ENCODE results near the gene STKLD1.

Gene STKLD1

DNA sequence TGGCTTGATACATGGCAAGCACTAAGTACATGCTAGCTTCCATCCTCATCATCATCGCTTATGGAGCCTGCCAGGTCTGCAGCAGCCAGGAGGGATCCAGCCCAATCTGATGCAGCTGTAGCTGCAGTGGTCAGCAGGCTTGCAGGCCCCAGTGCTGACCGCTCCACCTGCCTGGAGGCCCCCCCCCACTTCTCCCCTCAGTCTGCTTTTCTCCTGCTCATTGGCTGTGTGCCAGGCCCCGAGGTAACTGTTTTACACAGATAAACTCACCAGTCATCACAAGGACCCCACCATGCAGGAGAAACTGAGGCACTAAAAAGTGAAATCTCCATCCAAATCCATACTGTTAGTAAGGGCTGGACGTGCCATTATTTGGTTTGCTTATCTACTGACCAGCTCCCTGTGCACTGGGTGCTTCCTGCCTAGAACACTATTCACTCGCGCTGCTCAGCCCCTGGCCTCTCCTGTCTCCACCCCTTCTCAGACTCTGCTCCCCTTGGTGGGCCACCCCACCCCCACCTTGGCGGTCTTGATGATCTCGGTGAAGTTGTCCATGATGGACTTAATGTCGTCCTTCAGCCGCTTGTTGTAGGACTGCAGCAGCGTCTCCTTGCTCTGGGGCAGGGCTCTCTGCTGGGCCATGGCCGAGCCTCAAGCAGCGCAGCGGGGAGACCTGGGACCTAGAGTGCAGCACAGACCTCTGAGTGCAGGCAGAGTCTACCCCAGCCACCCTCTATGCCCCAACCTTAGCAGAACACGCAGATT, 30.0 kb upstream of the STKLD1 start:
- DNase-seq = no peak

DNA sequence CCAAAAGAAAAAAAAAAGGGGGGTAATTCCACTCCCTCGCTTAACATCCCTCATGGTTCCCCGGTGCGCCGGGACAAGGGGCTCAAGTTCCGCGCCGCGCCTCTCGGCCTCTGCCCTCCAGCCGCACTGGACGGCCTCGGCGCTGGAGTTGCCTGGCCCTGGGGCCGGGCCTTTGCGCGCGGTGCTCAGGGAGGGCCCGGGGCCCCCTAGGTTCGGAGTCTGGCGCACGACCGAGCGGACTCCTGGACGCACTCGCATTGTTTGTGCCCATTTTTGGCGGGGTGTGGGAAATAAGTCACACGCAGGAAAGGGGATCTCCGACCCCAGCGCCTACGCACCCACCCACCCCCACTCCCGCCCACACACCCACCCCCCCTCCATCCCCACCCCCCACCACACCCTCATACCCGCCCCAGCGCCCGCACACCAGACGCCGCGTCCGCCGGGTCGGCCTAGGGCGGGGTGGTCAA, 28.6 kb upstream of the STKLD1 start:
- DNase-seq = peak in 1 of 2 experiments; percentile 21

DNA sequence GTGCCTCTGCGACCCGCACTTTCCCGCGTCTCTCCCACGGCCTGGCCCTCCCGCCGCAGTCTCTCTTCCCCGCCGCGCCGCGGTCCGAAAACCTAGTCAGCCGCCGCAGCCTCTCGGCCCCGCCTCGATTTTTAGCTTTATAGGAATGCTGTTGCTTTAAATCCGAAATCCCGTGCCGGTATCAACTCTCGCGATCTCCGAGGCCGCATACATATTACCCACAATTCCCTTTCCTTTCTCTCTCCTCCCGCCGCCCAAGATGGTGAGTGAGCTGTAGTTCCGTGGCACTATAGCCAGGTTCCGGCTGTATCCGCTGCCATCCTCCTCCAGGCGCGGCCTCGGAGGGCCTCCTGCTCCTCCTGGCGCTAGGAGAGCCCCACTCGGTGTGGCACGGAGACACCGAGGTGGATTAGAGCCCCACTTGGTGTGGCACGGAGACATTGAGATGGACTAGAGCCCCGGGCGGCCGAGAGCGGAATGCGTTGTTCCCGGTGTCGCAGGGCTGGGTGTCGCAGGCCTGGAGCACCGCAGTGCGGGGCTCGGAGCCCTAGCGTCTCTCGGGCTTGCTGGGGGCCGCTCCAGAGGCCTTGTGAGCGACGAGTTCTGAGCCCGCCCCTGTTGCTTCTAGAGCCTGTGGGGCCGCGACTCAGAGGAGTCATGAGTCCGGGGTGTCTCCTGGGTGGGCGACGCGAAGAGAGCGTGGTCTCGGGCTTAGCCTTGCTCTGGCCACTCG, 28.0 kb upstream of the STKLD1 start, which contains the start of the genes MED22 and RPL7A:
TSS of gene MED22 (minus strand) at position 147 of the 733 bp plus-strand sequence. CDS start 1,469 bp downstream, outside the sequence.
TSS of gene RPL7A (plus strand) at position 234 of the 733 bp plus-strand sequence. CDS start at position 260, 26 bp downstream.
- DNase-seq = peak; percentile 95

DNA sequence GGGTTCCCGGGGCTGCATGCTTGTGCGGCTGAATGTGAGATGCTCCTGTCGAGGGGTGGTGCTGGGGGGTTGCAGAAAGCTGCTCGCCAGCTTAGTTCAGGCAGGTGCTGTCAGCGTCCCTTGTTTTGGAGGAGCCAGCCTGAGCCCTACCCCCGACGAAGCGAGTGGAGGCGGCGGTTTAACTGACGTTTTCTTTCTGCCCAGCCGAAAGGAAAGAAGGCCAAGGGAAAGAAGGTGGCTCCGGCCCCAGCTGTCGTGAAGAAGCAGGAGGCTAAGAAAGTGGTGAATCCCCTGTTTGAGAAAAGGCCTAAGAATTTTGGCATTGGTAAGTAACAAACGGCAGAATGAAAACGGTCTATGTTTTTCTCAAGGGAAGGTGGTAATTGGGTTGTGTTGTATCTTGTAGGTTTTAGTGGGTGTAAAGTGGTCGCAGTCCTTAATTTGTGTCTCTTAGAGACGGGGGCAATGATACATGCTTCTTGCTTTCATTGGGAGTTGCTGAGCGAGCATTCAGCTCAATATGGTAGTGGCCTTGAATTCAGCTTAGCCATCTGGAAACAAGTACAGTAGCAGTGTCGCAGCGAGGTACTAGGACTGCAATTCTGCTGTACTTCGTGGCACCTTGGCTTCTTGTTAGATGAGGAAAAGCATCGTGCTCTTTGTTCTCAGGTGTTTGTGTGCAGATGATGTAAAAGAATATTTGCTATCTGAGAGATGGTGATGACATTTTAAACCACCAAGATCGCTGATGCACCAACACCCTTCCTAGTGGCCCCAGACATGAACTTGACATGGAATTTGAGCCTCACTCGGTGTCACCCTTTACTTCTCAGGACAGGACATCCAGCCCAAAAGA, 27.2 kb upstream of the STKLD1 start:
- no peak for DNase-seq

DNA sequence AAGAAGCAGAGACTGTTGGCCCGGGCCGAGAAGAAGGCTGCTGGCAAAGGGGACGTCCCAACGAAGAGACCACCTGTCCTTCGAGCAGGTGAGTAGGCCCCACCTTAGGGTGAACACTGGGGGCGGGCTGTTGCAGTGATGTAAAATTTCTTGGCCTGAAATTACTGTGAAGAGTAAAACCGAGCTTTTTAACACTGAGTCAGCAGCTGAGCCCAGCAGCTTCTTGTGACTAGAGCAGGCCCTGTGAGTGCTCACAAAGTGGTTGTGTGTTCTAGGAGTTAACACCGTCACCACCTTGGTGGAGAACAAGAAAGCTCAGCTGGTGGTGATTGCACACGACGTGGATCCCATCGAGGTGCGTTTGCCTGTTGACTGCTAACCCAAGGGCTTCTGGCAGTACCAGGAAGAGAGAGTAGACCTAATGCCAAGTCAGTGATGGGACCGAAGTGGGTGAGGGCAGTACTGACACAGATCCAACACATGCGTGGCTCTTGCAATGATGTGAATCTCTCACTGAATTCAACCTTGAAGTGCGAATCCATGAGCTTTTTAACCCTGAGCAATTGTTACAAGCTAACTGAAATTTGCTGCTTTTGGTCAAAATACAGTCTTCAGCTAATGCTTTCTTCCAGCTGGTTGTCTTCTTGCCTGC, 26.1 kb upstream of the STKLD1 start:
- DNase-seq = no peak

DNA sequence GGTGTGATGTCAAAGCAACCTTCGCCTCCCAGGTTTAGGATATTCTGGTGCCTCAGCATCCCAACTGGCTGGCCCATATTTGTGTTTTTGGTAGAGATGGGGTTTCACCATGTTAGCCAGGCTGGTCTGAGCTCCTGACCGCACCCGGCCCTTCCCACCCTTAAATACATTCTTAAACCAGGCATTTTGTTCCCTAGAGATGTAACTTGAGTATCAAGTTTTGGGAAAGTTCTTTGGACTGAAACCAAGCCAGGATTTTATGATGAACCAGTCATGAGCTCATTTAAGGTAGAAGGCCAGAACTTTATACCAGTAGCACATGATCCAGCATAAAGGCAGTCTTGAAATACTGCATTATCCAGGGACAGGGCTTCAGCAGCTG, 24.6 kb upstream of the STKLD1 start:
- no peak for DNase-seq

DNA sequence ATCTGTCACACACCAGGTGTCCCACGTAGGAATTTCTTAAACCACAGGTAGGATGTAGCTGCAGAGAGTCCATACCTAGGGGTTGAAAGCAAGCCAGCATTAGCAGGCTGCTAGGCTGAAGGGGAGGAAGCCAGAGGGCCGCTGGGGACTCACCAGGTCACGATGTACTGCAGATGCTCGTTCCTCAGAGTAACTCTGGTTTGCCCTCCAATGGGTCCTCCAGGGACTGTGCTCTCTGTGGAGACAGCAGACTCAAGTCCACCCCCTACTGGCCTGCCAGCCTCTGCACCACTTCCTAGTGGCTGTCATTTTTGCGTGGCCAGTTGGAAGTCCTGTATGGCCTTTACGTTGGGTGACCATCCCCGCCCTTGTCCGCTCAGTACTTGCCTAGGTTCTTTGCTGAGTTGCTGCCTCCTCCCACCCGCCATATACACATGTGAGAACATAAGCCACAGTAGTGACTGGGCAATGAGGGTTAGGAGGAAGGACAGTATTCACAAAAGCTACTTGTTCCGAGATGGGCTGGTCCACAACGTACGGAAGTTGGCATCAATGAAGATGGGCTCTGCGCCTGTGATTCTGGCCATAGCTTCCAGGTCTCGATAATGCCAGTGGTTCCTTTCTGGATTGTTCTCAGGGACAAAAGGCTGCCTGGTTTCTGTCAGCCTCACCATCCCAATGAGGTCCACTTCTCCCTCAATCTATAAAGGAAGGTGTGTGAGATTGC, 24.1 kb upstream of the STKLD1 start:
- DNase-seq = peak in 1 of 2 experiments; percentile 13

DNA sequence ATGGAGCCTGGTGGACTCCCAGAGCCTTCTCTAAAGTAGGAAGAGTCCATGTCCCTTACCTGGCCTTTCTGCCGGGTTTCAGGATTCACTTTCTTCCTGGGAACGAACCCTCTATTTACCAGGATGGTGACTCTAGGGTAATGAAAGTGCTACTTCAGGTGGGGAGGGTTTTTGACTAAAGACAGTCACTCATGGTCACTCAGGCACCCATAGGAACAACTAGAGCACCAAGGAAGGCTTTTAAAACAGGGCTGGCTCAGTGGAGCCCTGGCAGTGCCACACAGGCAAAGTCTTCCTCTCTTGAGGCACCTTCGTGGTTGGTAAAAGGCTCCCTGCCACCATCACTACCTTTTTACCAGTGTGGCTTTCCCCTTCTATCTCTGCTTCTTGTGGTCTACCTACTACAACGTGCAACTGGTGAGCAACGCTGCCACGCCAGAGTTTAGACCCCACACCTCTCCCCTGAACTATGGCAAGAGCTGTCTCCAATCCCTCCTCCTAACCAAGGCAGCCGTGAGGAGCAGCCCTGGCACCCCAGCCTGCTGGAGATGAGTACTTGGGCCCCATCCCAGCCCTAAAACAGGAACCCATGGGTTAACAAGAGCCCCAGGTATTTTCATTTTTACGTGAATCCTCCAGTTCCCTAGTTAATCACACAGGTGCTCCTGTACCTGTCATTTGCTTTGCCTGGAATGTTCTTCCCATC, 23.4 kb upstream of the STKLD1 start:
- no peak for DNase-seq

DNA sequence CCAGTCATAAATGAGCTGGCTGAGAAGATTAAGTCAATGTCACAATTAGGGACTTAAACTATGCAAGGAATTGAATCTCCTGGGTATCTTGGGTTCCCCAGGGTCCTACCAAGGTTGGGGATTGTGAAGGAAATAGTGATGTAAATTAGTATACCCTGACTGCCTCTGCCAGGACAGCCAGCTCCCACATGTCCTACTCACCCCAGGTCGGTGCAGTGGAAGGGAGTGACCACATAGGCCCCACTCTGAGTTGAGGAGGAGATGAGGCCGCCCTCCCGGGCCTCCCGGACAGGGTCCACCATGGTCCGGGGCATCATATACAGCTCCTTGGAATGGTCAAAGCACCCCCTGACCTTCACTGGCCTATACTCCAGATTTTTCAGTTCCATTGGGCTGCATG, 22.6 kb upstream of the STKLD1 start:
- no peak for DNase-seq

DNA sequence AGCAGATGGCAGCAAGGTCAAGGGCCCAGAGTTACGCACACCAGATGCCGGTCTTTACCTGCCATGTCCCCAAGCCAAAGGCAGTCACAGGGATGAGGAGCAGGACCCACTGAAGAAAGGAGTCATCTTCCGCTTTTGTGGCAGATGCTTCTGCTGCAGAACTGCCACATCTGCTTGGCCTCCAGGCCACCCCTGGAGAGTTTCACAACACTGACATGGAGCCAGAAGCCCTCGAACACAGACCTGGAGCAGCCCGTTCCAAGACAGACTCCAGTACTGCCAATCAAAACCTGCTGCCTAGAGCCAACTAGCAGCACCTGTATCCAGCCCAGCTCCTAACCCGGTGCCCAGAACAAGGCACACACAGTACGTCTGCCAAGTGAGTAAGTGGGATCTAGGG, 21.4 kb upstream of the STKLD1 start:
- DNase-seq = no peak

DNA sequence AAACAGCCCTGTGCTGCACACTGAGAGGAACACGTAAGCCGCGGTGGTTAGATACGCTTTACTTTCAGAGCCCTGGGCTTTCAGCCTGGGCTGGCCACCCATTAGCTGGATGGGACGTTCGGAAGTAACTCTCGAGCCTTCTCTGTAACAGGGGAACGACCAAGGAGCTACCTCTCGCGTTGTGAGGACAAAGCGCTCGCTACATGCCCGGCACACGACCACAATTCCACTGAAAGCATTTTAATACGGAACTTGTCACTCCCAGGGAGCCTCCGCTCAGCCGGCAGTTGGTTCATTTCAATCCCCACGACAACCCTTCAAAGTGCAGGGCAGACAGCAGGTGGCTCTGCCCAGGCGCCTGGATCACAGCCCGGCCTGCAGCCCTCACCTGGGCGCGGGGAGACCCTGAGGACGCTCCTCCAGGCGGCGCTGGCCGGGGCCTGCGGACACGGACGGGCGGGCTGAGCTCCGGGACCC, 20.2 kb upstream of the STKLD1 start:
- DNase-seq = peak in 1 of 2 experiments; percentile 39

DNA sequence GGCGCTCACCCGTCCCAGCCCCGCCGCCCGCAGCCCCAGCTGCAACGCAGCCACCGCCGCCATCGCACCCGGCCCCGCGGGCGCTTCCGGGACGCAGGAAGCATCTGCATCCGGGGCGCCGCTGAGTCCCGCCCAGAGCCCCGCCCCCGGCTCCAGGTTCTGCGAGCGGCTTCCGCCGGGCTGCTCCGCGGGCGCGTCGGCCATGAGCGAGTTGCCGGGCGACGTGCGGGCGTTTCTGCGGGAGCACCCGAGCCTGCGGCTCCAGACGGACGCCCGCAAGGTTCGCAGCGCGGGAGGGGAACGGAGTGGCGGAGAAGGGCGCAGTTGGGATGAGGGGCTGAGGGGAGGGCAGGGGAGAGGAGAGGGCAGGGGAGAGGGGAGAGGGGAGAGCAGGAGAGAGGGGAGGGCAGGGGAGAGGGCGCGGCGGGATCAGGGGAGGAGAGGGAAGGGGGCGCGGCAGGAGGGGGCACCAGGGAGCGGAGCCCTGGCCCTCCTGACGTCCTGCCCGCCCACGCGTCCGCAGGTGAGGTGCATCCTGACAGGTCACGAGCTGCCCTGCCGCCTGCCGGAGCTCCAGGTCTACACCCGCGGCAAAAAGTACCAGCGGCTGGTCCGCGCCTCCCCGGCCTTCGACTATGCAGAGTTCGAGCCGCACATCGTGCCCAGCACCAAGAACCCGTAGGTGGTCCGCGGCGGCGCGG, 19.6 kb upstream of the STKLD1 start, which contains the start of the genes SURF1 and SURF2:
TSS of gene SURF1 (minus strand) at position 97 of the 701 bp plus-strand sequence. CDS start at position 63, 34 bp downstream.
TSS of gene SURF2 (plus strand) at position 160 of the 701 bp plus-strand sequence. CDS start at position 203, 43 bp downstream.
- peak; percentile 84 to 90 for DNase-seq

DNA sequence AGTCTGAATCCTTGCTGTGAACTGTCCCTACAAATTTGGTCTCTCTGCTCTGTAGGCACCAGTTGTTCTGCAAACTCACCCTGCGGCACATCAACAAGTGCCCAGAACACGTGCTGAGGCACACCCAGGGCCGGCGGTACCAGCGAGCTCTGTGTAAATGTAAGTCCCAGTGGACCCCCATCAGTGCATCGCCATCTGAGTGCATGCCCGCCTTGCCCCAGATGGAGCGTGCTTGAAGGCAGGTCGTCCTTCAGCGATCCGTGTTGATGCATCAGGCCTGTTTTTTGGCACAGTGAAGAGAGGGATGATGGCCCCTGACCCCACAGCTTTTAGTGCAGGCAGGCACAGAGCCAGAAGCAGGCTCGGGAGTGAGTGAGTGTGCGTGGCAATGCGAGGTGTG, 18.5 kb upstream of the STKLD1 start:
- DNase-seq = no peak

DNA sequence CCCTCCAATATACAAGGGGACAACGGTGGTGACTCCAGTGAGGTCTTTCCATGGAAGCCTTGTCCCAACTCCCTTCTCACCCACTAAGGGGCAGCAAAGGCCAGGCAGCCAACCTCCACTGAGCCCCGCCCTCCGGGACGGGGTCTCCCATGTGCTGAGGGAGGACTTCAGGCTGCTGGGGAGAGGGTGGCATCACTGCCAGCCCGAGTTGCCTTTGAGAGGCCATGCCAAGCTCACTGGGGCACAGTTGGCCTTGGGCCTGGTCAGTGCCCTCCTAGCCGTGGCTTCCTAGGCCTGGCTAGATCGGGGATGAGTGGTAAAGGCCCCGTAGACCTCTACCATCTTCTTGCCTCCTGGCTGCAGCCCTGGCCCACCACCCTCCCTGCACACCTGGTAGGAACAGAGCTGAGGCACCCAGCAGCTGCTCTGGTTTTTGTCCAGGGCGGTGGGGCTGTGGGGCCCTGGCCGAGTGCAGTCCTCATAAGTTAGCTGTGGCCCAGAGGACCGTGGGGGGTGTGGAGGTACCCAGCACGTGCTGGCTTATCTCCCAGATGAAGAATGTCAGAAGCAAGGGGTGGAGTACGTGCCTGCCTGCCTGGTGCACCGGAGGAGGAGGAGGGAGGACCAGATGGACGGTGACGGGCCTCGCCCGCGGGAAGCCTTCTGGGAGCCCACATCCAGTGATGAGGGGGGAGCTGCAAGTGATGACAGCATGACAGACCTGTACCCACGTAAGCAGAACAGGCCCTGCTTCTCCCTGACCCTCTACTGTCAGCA, 16.6 kb upstream of the STKLD1 start:
- peak in 1 of 2 experiments; percentile 5 for DNase-seq

DNA sequence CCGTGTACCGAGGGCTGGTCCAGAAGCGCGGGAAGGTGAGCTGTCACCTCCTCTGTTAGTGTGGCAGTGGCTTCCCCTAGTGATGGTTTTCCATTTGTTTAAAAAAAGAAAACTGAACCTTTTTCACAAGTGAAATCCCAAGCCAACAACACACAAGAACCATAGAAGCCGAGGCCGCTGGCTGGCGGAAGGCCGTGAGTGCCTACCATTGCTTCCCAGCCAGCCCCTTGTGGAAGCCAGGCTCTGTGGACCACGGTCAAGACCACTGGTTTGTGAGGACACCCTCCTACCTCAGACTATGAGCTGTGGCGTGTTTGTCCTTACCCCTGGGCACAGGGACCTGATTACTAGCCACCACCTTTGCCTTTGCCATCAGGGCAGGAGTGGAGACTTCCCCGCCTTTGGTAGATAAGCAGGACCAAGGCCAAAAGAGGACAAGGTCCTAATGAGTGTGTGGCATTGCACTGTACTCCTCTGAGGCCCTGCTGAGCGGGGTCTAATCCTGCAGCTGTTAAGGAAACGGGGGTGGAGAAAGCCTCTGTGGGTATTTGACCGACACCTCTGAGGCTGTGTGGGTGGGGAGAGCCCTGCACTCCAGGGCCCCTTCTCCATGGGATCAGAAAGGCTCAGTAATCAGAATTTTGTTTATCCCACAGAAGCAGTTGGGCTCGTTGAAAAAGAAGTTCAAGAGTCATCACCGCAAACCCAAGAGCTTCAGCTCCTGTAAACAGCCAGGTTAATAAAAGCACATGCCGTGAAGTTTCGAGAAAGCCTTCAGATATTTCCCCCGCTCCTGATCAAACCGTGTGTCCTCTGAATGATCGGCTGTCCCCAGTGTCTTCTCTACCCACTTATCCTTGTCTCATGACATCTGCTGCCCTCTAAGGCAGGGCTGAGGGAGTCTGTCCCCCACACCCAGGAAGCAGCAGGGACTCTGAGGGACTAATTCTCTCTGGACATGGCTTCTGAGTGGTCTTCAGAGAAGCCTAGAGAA, 15.5 kb upstream of the STKLD1 start:
- DNase-seq = no peak

DNA sequence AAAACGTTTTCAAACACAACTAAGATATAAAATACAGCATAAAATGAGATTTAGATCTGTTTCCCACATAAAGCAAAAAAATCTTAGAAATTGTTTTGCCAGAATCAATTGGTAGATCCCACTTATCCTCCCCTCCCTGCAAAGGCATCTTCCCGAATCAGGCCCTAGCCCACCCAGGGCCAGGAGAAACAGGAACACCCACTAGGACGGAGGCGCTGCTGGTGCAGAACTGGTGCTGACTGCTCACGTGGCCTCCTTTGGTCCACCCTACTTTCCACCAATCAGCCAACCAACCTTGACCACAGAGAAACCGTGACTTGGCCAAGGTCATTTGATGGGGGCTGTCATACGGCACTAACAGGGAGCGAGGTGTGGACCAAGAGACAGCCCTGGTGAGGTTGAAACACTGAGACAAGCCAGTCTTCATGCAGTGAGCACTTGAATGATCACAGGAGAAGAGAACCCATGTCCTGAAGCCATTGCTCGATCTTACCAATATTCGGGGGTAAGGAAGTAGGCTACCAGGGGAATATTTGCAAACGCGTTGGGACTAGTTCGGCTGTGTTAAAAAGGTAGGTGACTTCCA, 14.6 kb upstream of the STKLD1 start:
- no peak for DNase-seq

DNA sequence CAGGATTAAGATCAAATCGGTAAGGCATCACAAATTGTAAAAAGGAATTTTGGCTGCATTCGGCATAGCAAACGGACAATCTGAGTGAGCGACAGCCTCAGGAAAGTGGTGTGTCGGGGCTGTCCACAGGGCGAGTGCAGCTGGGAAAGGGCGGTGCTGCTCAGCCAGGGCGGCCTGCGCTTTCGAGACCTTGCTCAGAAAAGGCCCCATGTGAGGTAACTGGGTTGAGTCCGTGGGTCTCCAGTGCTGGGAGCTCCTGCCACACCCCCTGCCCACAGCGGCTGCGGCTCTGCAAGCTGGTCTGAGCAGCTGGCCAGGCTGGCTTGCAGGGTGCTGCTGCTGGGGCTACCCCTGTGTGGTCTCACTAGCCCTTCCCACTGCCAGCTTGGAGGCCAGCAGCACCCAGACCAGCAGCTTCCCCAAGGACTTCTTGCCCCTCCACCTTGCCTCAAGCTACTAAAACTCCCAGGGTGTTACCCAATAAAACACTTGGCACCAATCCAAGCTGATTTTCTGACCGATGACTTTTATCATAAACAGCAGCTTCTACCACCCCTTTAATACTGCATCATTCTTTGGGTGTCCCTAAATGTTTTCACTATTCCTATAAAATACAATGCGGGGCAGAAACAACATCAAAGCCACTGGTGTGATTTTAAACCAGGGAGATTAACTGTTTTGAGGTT, 13.7 kb upstream of the STKLD1 start:
- DNase-seq = no peak
